HL-60 (cell line): Measurements from ENCODE around the gene LRRN2.

Experiments used
- DNase-seq, 2 experiments: peaks; one replicate each; pipeline ENCODE4 v3.0.0-alpha.2; 2010 to 2020; ENCODE audit warnings: low read depth in 1 of 2, low spot score in 1 of 2
- H3K27ac ChIP-seq: fragments of 250-450 bp; sonication (Bioruptor Pico); replicated peaks from 2 replicates; pipeline ENCODE4 v1.5.1; 2020; ENCODE audit warnings: mild to moderate bottlenecking, moderate library complexity
- H3K27me3 ChIP-seq: fragments of 250-450 bp; sonication (Bioruptor Pico); 2 replicates; pipeline ENCODE4 v1.5.1; 2021; ENCODE audit warnings: mild to moderate bottlenecking, moderate library complexity; ENCODE audit not compliant: insufficient read depth, poor library complexity, severe bottlenecking
- H3K4me3 ChIP-seq: replicated peaks from 2 replicates; pipeline ENCODE4 v1.5.1; 2011; ENCODE audit warnings: mild to moderate bottlenecking, control low read depth, low read length; ENCODE audit not compliant: insufficient read depth
- CTCF ChIP-seq: IDR thresholded peaks from one replicate; pipeline ENCODE4 v1.5.1; 2011; ENCODE audit warnings: low read length, control low read depth, inconsistent platforms; ENCODE audit not compliant: insufficient read depth
- GABPA ChIP-seq: IDR thresholded peaks from 2 replicates; pipeline ENCODE4 v1.6.1; 2012; ENCODE audit warnings: low read depth
- POLR2AphosphoS5 ChIP-seq: IDR thresholded peaks from 2 replicates; pipeline ENCODE4 v1.6.1; 2012; ENCODE audit warnings: low read depth
- REST ChIP-seq: IDR thresholded peaks from 2 replicates; pipeline ENCODE4 v1.6.1; 2012; ENCODE audit warnings: low read depth; ENCODE audit not compliant: insufficient replicate concordance
- SPI1 ChIP-seq: IDR thresholded peaks from 2 replicates; pipeline ENCODE4 v1.6.1; 2012; ENCODE audit warnings: low read depth, mild to moderate bottlenecking, borderline replicate concordance

Gene LRRN2

GRCh38 chr1:204709960-204710912 lies 24.7 kb upstream of the LRRN2 start:
- TF ChIP-seq GABPA (no peak), POLR2AphosphoS5 (no peak), SPI1 (no peak), CTCF (no peak), REST (no peak)
- H3K27me3 ChIP-seq: peaks cover 21% of the 10 kb centered on the region
- H3K27ac ChIP-seq: no peak overlapping the region
- no peak for DNase-seq
- H3K4me3 ChIP-seq: no peak overlapping the region

GRCh38 chr1:204709021-204709420 lies 23.5 kb upstream of the LRRN2 start:
- Histone ChIP-seq H3K27ac (no peak overlapping the region), H3K27me3 (peaks cover 21% of the 10 kb centered on the region), H3K4me3 (no peak overlapping the region)
- no peak for DNase-seq
- no peak for TF ChIP-seq REST
- no peak for TF ChIP-seq POLR2AphosphoS5
- no peak for TF ChIP-seq SPI1
- no peak for TF ChIP-seq GABPA

GRCh38 chr1:204706838-204707509 lies 21.4 kb upstream of the LRRN2 start:
- Histone ChIP-seq H3K27me3 (peaks cover 12% of the 10 kb centered on the region), H3K27ac (no peak overlapping the region), H3K4me3 (no peak overlapping the region)
- no peak for DNase-seq
- TF ChIP-seq SPI1 (no peak), GABPA (no peak), CTCF (no peak), REST (no peak), POLR2AphosphoS5 (no peak)
